Measurements from ENCODE around the gene SLC7A4.
"Not testable (repeated sequence)": the region's sequence is repeated elsewhere in the genome, so short reads cannot be mapped to it uniquely, and the experiment has no call there.

SLC7A4 gene

GRCh38 chr22:21013657-21014201 lies 18.6 kb downstream of the SLC7A4 start:
- Mint-ChIP-seq H3K27me3 (peaks cover 4 to 15% of the 10 kb centered on the region in 2 donors), H3K9me3 (no peaks in the 10 kb centered on the region), H3K27ac (peak overlapping the region; percentile 87), H3K4me3 (peak overlapping the region; percentile 85 to 90), H3K36me3 (no peaks in the 10 kb centered on the region), H3K4me1 (peaks cover 20 to 25% of the 10 kb centered on the region in 2 donors)
- peak in 1 of 2 donors; percentile 18 for ATAC-seq (replicated peaks)
- no peak for DNase-seq

- no peaks in the 10 kb centered on the region for H3K9me3 Mint-ChIP-seq
- DNase-seq (no peak), ATAC-seq (replicated peaks) (no peak)
- no peak overlapping the region for H3K27ac Mint-ChIP-seq
- no peak overlapping the region for H3K4me3 Mint-ChIP-seq
- peaks cover 0 to 10% of the 10 kb centered on the region in 2 donors for H3K27me3 Mint-ChIP-seq
- H3K36me3 Mint-ChIP-seq, result no peaks in the 10 kb centered on the region
- peaks cover 20 to 25% of the 10 kb centered on the region in 2 donors for H3K4me1 Mint-ChIP-seq
Measured at GRCh38 chr22:21012446-21013407, 19.6 kb downstream of the SLC7A4 start.

GRCh38 chr22:21010426-21011113 lies 21.8 kb downstream of the SLC7A4 start:
- Mint-ChIP-seq H3K27me3 (no peaks in the 10 kb centered on the region), H3K4me3 (no peak overlapping the region), H3K4me1 (peaks cover 15 to 19% of the 10 kb centered on the region in 2 donors), H3K36me3 (no peaks in the 10 kb centered on the region), H3K27ac (peak overlapping the region; percentile 57), H3K9me3 (no peaks in the 10 kb centered on the region)
- no peak for DNase-seq
- no peak for ATAC-seq (replicated peaks)

- no peak overlapping the region for H3K27ac Mint-ChIP-seq
- ATAC-seq (replicated peaks), result no peak
- no peaks in the 10 kb centered on the region for H3K9me3 Mint-ChIP-seq
- H3K4me1 Mint-ChIP-seq, result peaks cover 10 to 11% of the 10 kb centered on the region in 2 donors
- H3K36me3 Mint-ChIP-seq, result no peaks in the 10 kb centered on the region
- H3K4me3 Mint-ChIP-seq, result no peak overlapping the region
- H3K27me3 Mint-ChIP-seq, result no peaks in the 10 kb centered on the region
- DNase-seq, result no peak
Measured at GRCh38 chr22:21009638-21010425, 22.5 kb downstream of the SLC7A4 start.

GRCh38 chr22:21009208-21009607 lies 23.2 kb downstream of the SLC7A4 start:
- not testable (repeated sequence) for H3K36me3 Mint-ChIP-seq; H3K4me1 Mint-ChIP-seq; ATAC-seq (replicated peaks); DNase-seq; H3K27me3 Mint-ChIP-seq; H3K4me3 Mint-ChIP-seq; H3K27ac Mint-ChIP-seq; H3K9me3 Mint-ChIP-seq

GRCh38 chr22:21003782-21004181 lies 28.6 kb downstream of the SLC7A4 start:
- peaks cover 15 to 35% of the 10 kb centered on the region in 2 donors for H3K4me1 Mint-ChIP-seq
- DNase-seq (no peak), ATAC-seq (replicated peaks) (no peak)
- H3K27ac Mint-ChIP-seq, result peak overlapping the region; percentile 98
- no peaks in the 10 kb centered on the region for H3K27me3 Mint-ChIP-seq
- peaks cover 15 to 16% of the 10 kb centered on the region in 2 donors for H3K36me3 Mint-ChIP-seq
- H3K9me3 Mint-ChIP-seq, result no peaks in the 10 kb centered on the region
- peak overlapping the region; percentile 83 to 97 for H3K4me3 Mint-ChIP-seq

- Mint-ChIP-seq H3K27ac (peak within 1 kb of the TSS; percentile 98), H3K4me3 (peak within 1 kb of the TSS; percentile 83 to 97), H3K9me3 (no peaks in the 10 kb centered on the region), H3K27me3 (no peaks in the 10 kb centered on the region), H3K36me3 (peaks cover 23 to 26% of the 10 kb centered on the region in 2 donors), H3K4me1 (peaks cover 20 to 42% of the 10 kb centered on the region in 2 donors)
- peak; percentile 95 for DNase-seq
- peak; percentile 92 to 93 for ATAC-seq (replicated peaks)
Measured at GRCh38 chr22:21001601-21002325, 30.6 kb downstream of the SLC7A4 start, which contains the start of gene THAP7. Gene THAP7, minus strand, starts transcription at chr22:21002118. Its CDS starts 207 bp downstream, at chr22:21001911.

GRCh38 chr22:21000987-21001600 lies 31.3 kb downstream of the SLC7A4 start:
- Mint-ChIP-seq H3K27me3 (no peaks in the 10 kb centered on the region), H3K36me3 (peaks cover 25 to 30% of the 10 kb centered on the region in 2 donors), H3K4me1 (peaks cover 22 to 44% of the 10 kb centered on the region in 2 donors), H3K4me3 (peak overlapping the region; percentile 83 to 97), H3K9me3 (no peaks in the 10 kb centered on the region), H3K27ac (peak overlapping the region; percentile 98)
- DNase-seq (no peak), ATAC-seq (replicated peaks) (no peak)

GRCh38 chr22:21000207-21000986 lies 32.0 kb downstream of the SLC7A4 start:
- Mint-ChIP-seq H3K4me1 (peaks cover 23 to 46% of the 10 kb centered on the region in 2 donors), H3K4me3 (peak overlapping the region; percentile 83 to 97), H3K36me3 (peaks cover 29 to 34% of the 10 kb centered on the region in 2 donors), H3K9me3 (no peaks in the 10 kb centered on the region), H3K27ac (peak overlapping the region; percentile 98), H3K27me3 (no peaks in the 10 kb centered on the region)
- DNase-seq (no peak), ATAC-seq (replicated peaks) (no peak)

GRCh38 chr22:20999350-21000206 lies 32.8 kb downstream of the SLC7A4 start:
- no peaks in the 10 kb centered on the region for H3K9me3 Mint-ChIP-seq
- H3K4me3 Mint-ChIP-seq, result peak overlapping the region; percentile 83 to 97
- peaks cover 23 to 46% of the 10 kb centered on the region in 2 donors for H3K4me1 Mint-ChIP-seq
- no peaks in the 10 kb centered on the region for H3K27me3 Mint-ChIP-seq
- H3K36me3 Mint-ChIP-seq, result peaks cover 30 to 41% of the 10 kb centered on the region in 2 donors
- peak overlapping the region; percentile 73 for H3K27ac Mint-ChIP-seq
- DNase-seq (no peak), ATAC-seq (replicated peaks) (no peak)

GRCh38 chr22:20998411-20999336 lies 33.7 kb downstream of the SLC7A4 start:
- Mint-ChIP-seq H3K4me1 (peaks cover 23 to 43% of the 10 kb centered on the region in 2 donors), H3K9me3 (no peaks in the 10 kb centered on the region), H3K36me3 (peaks cover 30 to 42% of the 10 kb centered on the region in 2 donors), H3K27me3 (no peaks in the 10 kb centered on the region), H3K27ac (peak overlapping the region; percentile 92), H3K4me3 (no peak overlapping the region)
- no peak for ATAC-seq (replicated peaks)
- no peak for DNase-seq
